22Rv1 (cell line): ENCODE measurements around the gene STS.

Source experiments
- CTCF ChIP-seq: fragments of 450-650 bp; IDR thresholded peaks from 2 replicates; pipeline ENCODE4 v1.5.1; 2017; ENCODE audit warnings: mild to moderate bottlenecking
- ZFX ChIP-seq: fragments of 450-650 bp; IDR thresholded peaks from 2 replicates; pipeline ENCODE4 v1.6.1; 2017; ENCODE audit warnings: antibody characterized with exemption, borderline replicate concordance

GRCh38 chrX:7184816-7185215 is 37.3 kb downstream of the STS start:
- no peak for TF ChIP-seq CTCF
- no peak for TF ChIP-seq ZFX
